T-helper 22 cell (primary cell): Measurements from ENCODE around the gene RERE.

Source experiments
- DNase-seq: peaks from one replicate; pipeline ENCODE4 v3.0.0-alpha.2; 2020; ENCODE audit warnings: low read depth

RERE gene

GRCh38 chr1:8349473-8349865, 468.0 kb downstream of the RERE start:
- no peak for DNase-seq

- peak; percentile 37 for DNase-seq
Observed at GRCh38 chr1:8348777-8349472, 468.5 kb downstream of the RERE start.

- no peak for DNase-seq
Observed at GRCh38 chr1:8348047-8348776, 469.2 kb downstream of the RERE start.

- no peak for DNase-seq
Observed at GRCh38 chr1:8347635-8348034, 469.8 kb downstream of the RERE start.

GRCh38 chr1:8345621-8346415, 471.6 kb downstream of the RERE start:
- no peak for DNase-seq

- no peak for DNase-seq
Observed at GRCh38 chr1:8344893-8345507, 472.4 kb downstream of the RERE start.

- no peak for DNase-seq
Observed at GRCh38 chr1:8343464-8344001, 473.9 kb downstream of the RERE start.

GRCh38 chr1:8343044-8343443, 474.4 kb downstream of the RERE start:
- no peak for DNase-seq

- DNase-seq: no peak
Observed at GRCh38 chr1:8342325-8342724, 475.1 kb downstream of the RERE start.

GRCh38 chr1:8340448-8340847, 477.0 kb downstream of the RERE start:
- DNase-seq: no peak

- DNase-seq: no peak
Observed at GRCh38 chr1:8339203-8339600, 478.2 kb downstream of the RERE start.

GRCh38 chr1:8338526-8339202, 478.8 kb downstream of the RERE start:
- DNase-seq: no peak

- DNase-seq: no peak
Observed at GRCh38 chr1:8337776-8338525, 479.5 kb downstream of the RERE start.

GRCh38 chr1:8335246-8335645, 482.2 kb downstream of the RERE start:
- DNase-seq: no peak

GRCh38 chr1:8334106-8334851, 483.2 kb downstream of the RERE start:
- no peak for DNase-seq

- no peak for DNase-seq
Observed at GRCh38 chr1:8333246-8333987, 484.0 kb downstream of the RERE start.

- DNase-seq: no peak
Observed at GRCh38 chr1:8332806-8333205, 484.6 kb downstream of the RERE start.

- DNase-seq: no peak
Observed at GRCh38 chr1:8330271-8331125, 486.9 kb downstream of the RERE start.
